ENCODE data around the gene LYPD1. TPM values are rescaled to one million over a fixed set of nuclear protein-coding genes. Genes with fewer than 3 reads are reported as not detected.

The LYPD1 gene
- polyA plus RNA-seq, 4 donors: 0.81 to 0.87 TPM; not detected in 2

- no peaks in the 10 kb centered on the region for H3K9me3 ChIP-seq (ENCODE audit: control insufficient read depth in 2 of 2, insufficient read depth in 1 of 2, low read depth in 1 of 2, low read length in 1 of 2)
- WGBS, 3 donors: 69 to 80% (median 78%) methylated on average over 2 of the region's 2 CpGs
- FAIRE-seq (no peak), DNase-seq (no peak)
- H3K27ac ChIP-seq (ENCODE audit: low read depth in 1 of 3, low read length in 2 of 3): no peak overlapping the region
- H3K4me3 ChIP-seq (ENCODE audit: low read depth in 1 of 3, low read length in 3 of 3): no peak overlapping the region
- H3K27me3 ChIP-seq (ENCODE audit: control insufficient read depth in 3 of 3, insufficient read depth in 3 of 3, low read length in 3 of 3): peaks cover 0 to 26% (median 15%) of the 10 kb centered on the region in 3 donors
- no peaks in the 10 kb centered on the region for H3K36me3 ChIP-seq (ENCODE audit: control insufficient read depth in 3 of 3, insufficient read depth in 2 of 3, low read depth in 1 of 3, low read length in 3 of 3)
- no peaks in the 10 kb centered on the region for H3K4me1 ChIP-seq (ENCODE audit: control insufficient read depth in 3 of 3, insufficient read depth in 2 of 3, low read depth in 1 of 3, low read length in 2 of 3)
These were observed 5.9 kb downstream of the LYPD1 start for GRCh38 chr2:132664096-132664495.

GRCh38 chr2:132662732-132663131, 7.3 kb downstream of the LYPD1 start:
- Histone ChIP-seq H3K9me3 (ENCODE audit: control insufficient read depth in 2 of 2, insufficient read depth in 1 of 2, low read depth in 1 of 2, low read length in 1 of 2) (no peaks in the 10 kb centered on the region), H3K4me1 (ENCODE audit: control insufficient read depth in 3 of 3, insufficient read depth in 2 of 3, low read depth in 1 of 3, low read length in 2 of 3) (no peaks in the 10 kb centered on the region), H3K27ac (ENCODE audit: low read depth in 1 of 3, low read length in 2 of 3) (no peak overlapping the region), H3K36me3 (ENCODE audit: control insufficient read depth in 3 of 3, insufficient read depth in 2 of 3, low read depth in 1 of 3, low read length in 3 of 3) (no peaks in the 10 kb centered on the region), H3K4me3 (ENCODE audit: low read depth in 1 of 3, low read length in 3 of 3) (no peak overlapping the region), H3K27me3 (ENCODE audit: control insufficient read depth in 3 of 3, insufficient read depth in 3 of 3, low read length in 3 of 3) (peaks cover 0 to 16% (median 5%) of the 10 kb centered on the region in 3 donors)
- DNase-seq (no peak), FAIRE-seq (no peak)
- WGBS, 3 donors: 37 to 41% (median 40%) methylated on average over 3 of the region's 3 CpGs

GRCh38 chr2:132659331-132659730, 10.7 kb downstream of the LYPD1 start:
- Histone ChIP-seq H3K27ac (ENCODE audit: low read depth in 1 of 3, low read length in 2 of 3) (no peak overlapping the region), H3K27me3 (ENCODE audit: control insufficient read depth in 3 of 3, insufficient read depth in 3 of 3, low read length in 3 of 3) (peaks cover 0 to 6% (median 3%) of the 10 kb centered on the region in 3 donors), H3K4me3 (ENCODE audit: low read depth in 1 of 3, low read length in 3 of 3) (no peak overlapping the region), H3K9me3 (ENCODE audit: control insufficient read depth in 2 of 2, insufficient read depth in 1 of 2, low read depth in 1 of 2, low read length in 1 of 2) (no peaks in the 10 kb centered on the region), H3K36me3 (ENCODE audit: control insufficient read depth in 3 of 3, insufficient read depth in 2 of 3, low read depth in 1 of 3, low read length in 3 of 3) (no peaks in the 10 kb centered on the region), H3K4me1 (ENCODE audit: control insufficient read depth in 3 of 3, insufficient read depth in 2 of 3, low read depth in 1 of 3, low read length in 2 of 3) (no peaks in the 10 kb centered on the region)
- WGBS, 3 donors: 85 to 89% (median 89%) methylated on average over 3 of the region's 3 CpGs
- FAIRE-seq (no peak), DNase-seq (no peak)

GRCh38 chr2:132656266-132656975, 13.6 kb downstream of the LYPD1 start:
- no peak for DNase-seq
- peaks cover 0 to 6% (median 3%) of the 10 kb centered on the region in 3 donors for H3K27me3 ChIP-seq (ENCODE audit: control insufficient read depth in 3 of 3, insufficient read depth in 3 of 3, low read length in 3 of 3)
- H3K9me3 ChIP-seq (ENCODE audit: control insufficient read depth in 2 of 2, insufficient read depth in 1 of 2, low read depth in 1 of 2, low read length in 1 of 2): no peaks in the 10 kb centered on the region
- no peak overlapping the region for H3K4me3 ChIP-seq (ENCODE audit: low read depth in 1 of 3, low read length in 3 of 3)
- H3K27ac ChIP-seq (ENCODE audit: low read depth in 1 of 3, low read length in 2 of 3): no peak overlapping the region
- 55 to 69% (median 67%) methylated on average over 7 of the region's 7 CpGs for WGBS, 3 donors
- H3K4me1 ChIP-seq (ENCODE audit: control insufficient read depth in 3 of 3, insufficient read depth in 2 of 3, low read depth in 1 of 3, low read length in 2 of 3): no peaks in the 10 kb centered on the region
- no peaks in the 10 kb centered on the region for H3K36me3 ChIP-seq (ENCODE audit: control insufficient read depth in 3 of 3, insufficient read depth in 2 of 3, low read depth in 1 of 3, low read length in 3 of 3)
- no peak for FAIRE-seq

GRCh38 chr2:132654968-132655367, 15.0 kb downstream of the LYPD1 start:
- peaks cover 0 to 6% (median 0%) of the 10 kb centered on the region in 3 donors for H3K27me3 ChIP-seq (ENCODE audit: control insufficient read depth in 3 of 3, insufficient read depth in 3 of 3, low read length in 3 of 3)
- FAIRE-seq (no peak), DNase-seq (no peak)
- 86 to 92% (median 90%) methylated on average over 7 of the region's 7 CpGs for WGBS, 3 donors
- no peak overlapping the region for H3K4me3 ChIP-seq (ENCODE audit: low read depth in 1 of 3, low read length in 3 of 3)
- no peaks in the 10 kb centered on the region for H3K4me1 ChIP-seq (ENCODE audit: control insufficient read depth in 3 of 3, insufficient read depth in 2 of 3, low read depth in 1 of 3, low read length in 2 of 3)
- H3K27ac ChIP-seq (ENCODE audit: low read depth in 1 of 3, low read length in 2 of 3): no peak overlapping the region
- no peaks in the 10 kb centered on the region for H3K9me3 ChIP-seq (ENCODE audit: control insufficient read depth in 2 of 2, insufficient read depth in 1 of 2, low read depth in 1 of 2, low read length in 1 of 2)
- H3K36me3 ChIP-seq (ENCODE audit: control insufficient read depth in 3 of 3, insufficient read depth in 2 of 3, low read depth in 1 of 3, low read length in 3 of 3): no peaks in the 10 kb centered on the region

- 65 to 72% (median 69%) methylated on average over 4 of the region's 4 CpGs for WGBS, 3 donors
- FAIRE-seq: no peak
These were observed 15.7 kb downstream of the LYPD1 start for GRCh38 chr2:132654335-132654734.

GRCh38 chr2:132652474-132652873, 17.5 kb downstream of the LYPD1 start:
- no peaks in the 10 kb centered on the region for H3K4me1 ChIP-seq (ENCODE audit: control insufficient read depth in 3 of 3, insufficient read depth in 2 of 3, low read depth in 1 of 3, low read length in 2 of 3)
- peaks cover 0 to 7% (median 0%) of the 10 kb centered on the region in 3 donors for H3K36me3 ChIP-seq (ENCODE audit: control insufficient read depth in 3 of 3, insufficient read depth in 2 of 3, low read depth in 1 of 3, low read length in 3 of 3)
- 81% methylated on average over 8 of the region's 8 CpGs for WGBS, 3 donors
- no peaks in the 10 kb centered on the region for H3K9me3 ChIP-seq (ENCODE audit: control insufficient read depth in 2 of 2, insufficient read depth in 1 of 2, low read depth in 1 of 2, low read length in 1 of 2)
- no peak for FAIRE-seq
- DNase-seq: no peak
- no peak overlapping the region for H3K27ac ChIP-seq (ENCODE audit: low read depth in 1 of 3, low read length in 2 of 3)
- no peaks in the 10 kb centered on the region for H3K27me3 ChIP-seq (ENCODE audit: control insufficient read depth in 3 of 3, insufficient read depth in 3 of 3, low read length in 3 of 3)
- no peak overlapping the region for H3K4me3 ChIP-seq (ENCODE audit: low read depth in 1 of 3, low read length in 3 of 3)

More at GRCh38 chr2:132654335-132654734, 15.7 kb downstream of the LYPD1 start:
- peaks cover 0 to 3% (median 0%) of the 10 kb centered on the region in 3 donors for H3K27me3 ChIP-seq (ENCODE audit: control insufficient read depth in 3 of 3, insufficient read depth in 3 of 3, low read length in 3 of 3)
- peaks cover 0 to 2% (median 0%) of the 10 kb centered on the region in 3 donors for H3K36me3 ChIP-seq (ENCODE audit: control insufficient read depth in 3 of 3, insufficient read depth in 2 of 3, low read depth in 1 of 3, low read length in 3 of 3)
- H3K4me3 ChIP-seq (ENCODE audit: low read depth in 1 of 3, low read length in 3 of 3): no peak overlapping the region
- no peaks in the 10 kb centered on the region for H3K9me3 ChIP-seq (ENCODE audit: control insufficient read depth in 2 of 2, insufficient read depth in 1 of 2, low read depth in 1 of 2, low read length in 1 of 2)
- DNase-seq: no peak
- no peak overlapping the region for H3K27ac ChIP-seq (ENCODE audit: low read depth in 1 of 3, low read length in 2 of 3)
- H3K4me1 ChIP-seq (ENCODE audit: control insufficient read depth in 3 of 3, insufficient read depth in 2 of 3, low read depth in 1 of 3, low read length in 2 of 3): no peaks in the 10 kb centered on the region

GRCh38 chr2:132651115-132652045, 18.6 kb downstream of the LYPD1 start:
- Histone ChIP-seq H3K4me3 (ENCODE audit: low read depth in 1 of 3, low read length in 3 of 3) (no peak overlapping the region), H3K36me3 (ENCODE audit: control insufficient read depth in 3 of 3, insufficient read depth in 2 of 3, low read depth in 1 of 3, low read length in 3 of 3) (peaks cover 0 to 10% (median 0%) of the 10 kb centered on the region in 3 donors), H3K27me3 (ENCODE audit: control insufficient read depth in 3 of 3, insufficient read depth in 3 of 3, low read length in 3 of 3) (no peaks in the 10 kb centered on the region), H3K9me3 (ENCODE audit: control insufficient read depth in 2 of 2, insufficient read depth in 1 of 2, low read depth in 1 of 2, low read length in 1 of 2) (no peaks in the 10 kb centered on the region), H3K27ac (ENCODE audit: low read depth in 1 of 3, low read length in 2 of 3) (no peak overlapping the region), H3K4me1 (ENCODE audit: control insufficient read depth in 3 of 3, insufficient read depth in 2 of 3, low read depth in 1 of 3, low read length in 2 of 3) (no peaks in the 10 kb centered on the region)
- FAIRE-seq: no peak
- peak; percentile 25 to 55 for DNase-seq
- 70 to 86% (median 81%) methylated on average over 12 of the region's 12 CpGs for WGBS, 3 donors
